ENCODE measurements around the gene TTC34.

Gene TTC34

GRCh38 chr1:2801535-2802291 is at the start of gene TTC34:
TSS of gene TTC34 (minus strand) at chr1:2801693. CDS start at chr1:2800827, 866 bp downstream.
- no peak for DNase-seq (ENCODE audit: extremely low read depth, low read depth)

GRCh38 chr1:2850502-2850901 is 49.0 kb upstream of the TTC34 start:
- TF ChIP-seq CTCF (IDR thresholded peaks at IDR 0.05; ENCODE audit: low read depth, low read length), result no peak
- no peak for DNase-seq (ENCODE audit: extremely low read depth, low read depth)

More at GRCh38 chr1:2801535-2802291, at the start of gene TTC34:
- TF ChIP-seq CTCF (IDR thresholded peaks at IDR 0.05; ENCODE audit: low read depth, low read length), result no peak

GRCh38 chr1:2848006-2848670 is 46.6 kb upstream of the TTC34 start:
- no peak for TF ChIP-seq CTCF (IDR thresholded peaks at IDR 0.05; ENCODE audit: low read depth, low read length)
- DNase-seq (ENCODE audit: extremely low read depth, low read depth), result no peak

- TF ChIP-seq CTCF (IDR thresholded peaks at IDR 0.05; ENCODE audit: low read depth, low read length), result no peak
- DNase-seq (ENCODE audit: extremely low read depth, low read depth), result no peak
Observed at GRCh38 chr1:2847086-2847985, 45.8 kb upstream of the TTC34 start.

- no peak for DNase-seq (ENCODE audit: extremely low read depth, low read depth)
- TF ChIP-seq CTCF (IDR thresholded peaks at IDR 0.05; ENCODE audit: low read depth, low read length), result no peak
Observed at GRCh38 chr1:2845869-2846268, 44.4 kb upstream of the TTC34 start.

GRCh38 chr1:2840036-2840809 is 38.7 kb upstream of the TTC34 start:
- no peak for TF ChIP-seq CTCF (IDR thresholded peaks at IDR 0.05; ENCODE audit: low read depth, low read length)
- no peak for DNase-seq (ENCODE audit: extremely low read depth, low read depth)
